CD4-positive, alpha-beta T cell (primary cell): Measurements from ENCODE around the gene PRXL2B. TPM values are rescaled to one million over a fixed set of nuclear protein-coding genes. Genes with fewer than 3 reads are reported as not detected.

ENCODE experiments used
- ATAC-seq: fragments of 200-7000 bp; cut with Tn5 transposase; one replicate; pipeline ENCODE4 v1.10.0; 2022; ENCODE audit warnings: mild to moderate bottlenecking; ENCODE audit not compliant: poor library complexity
- CTCF ChIA-PET: fragments of 350-600 bp; sonication (Branson Sonifier 250); formaldehyde crosslinking; loops from one replicate; lab custom pipeline; 2021; ENCODE audit warnings: antibody characterized with exemption, inconsistent platforms; lab: Charles Lee
- POLR2A ChIA-PET: fragments of 350-600 bp; sonication (Branson Sonifier 250); formaldehyde crosslinking; loops from one replicate; lab custom pipeline; 2021; ENCODE audit warnings: antibody characterized with exemption, inconsistent platforms; lab: Charles Lee
- DNase-seq, 14 experiments: peaks; one replicate each; pipeline ENCODE4 v3.0.0-alpha.2; 2013 to 2020; ENCODE audit warnings: mixed read lengths in 2 of 14
- H3K27ac ChIP-seq, 2 donors: one replicate each; pipeline versions ENCODE4 v1.5.1 to v1.7.0; 2013; ENCODE audit warnings: low read length in 2 of 2, low read depth in 1 of 2, mild to moderate bottlenecking in 1 of 2
- H3K27me3 ChIP-seq, 2 experiments: 1 replicate in 1 of 2; 2 replicates in 1 of 2; pipeline versions ENCODE4 v1.6.1 to v1.7.0; 2013; ENCODE audit warnings: low read length in 2 of 2, control low read depth in 1 of 2, mild to moderate bottlenecking in 1 of 2, moderate library complexity in 1 of 2; ENCODE audit not compliant: insufficient read depth in 2 of 2, control insufficient read depth in 1 of 2
- H3K36me3 ChIP-seq: one replicate; pipeline ENCODE4 v1.6.1; 2013; ENCODE audit warnings: low read length, control low read depth; ENCODE audit not compliant: insufficient read depth
- H3K4me1 ChIP-seq: one replicate; pipeline ENCODE4 v1.6.1; 2013; ENCODE audit warnings: low read length, control low read depth; ENCODE audit not compliant: insufficient read depth
- H3K4me3 ChIP-seq: one replicate; pipeline ENCODE4 v1.5.1; 2013; ENCODE audit warnings: mild to moderate bottlenecking, low read length, moderate library complexity
- H3K9me3 ChIP-seq, 2 experiments: 1 replicate in 1 of 2; 2 replicates in 1 of 2; pipeline versions ENCODE4 v1.6.1 to v1.7.0; 2013; ENCODE audit warnings: low read length in 2 of 2, mild to moderate bottlenecking in 2 of 2, control low read depth in 1 of 2, moderate library complexity in 1 of 2; ENCODE audit not compliant: control insufficient read depth in 1 of 2, insufficient read depth in 1 of 2
- H3K27ac Mint-ChIP-seq: one replicate; pipeline ENCODE4 v1.8.0; 2020; ENCODE audit warnings: mixed read lengths
- H3K27me3 Mint-ChIP-seq: one replicate; pipeline ENCODE4 v1.8.0; 2021; ENCODE audit warnings: mixed read lengths
- H3K36me3 Mint-ChIP-seq: one replicate; pipeline ENCODE4 v1.8.0; 2021; ENCODE audit warnings: low read depth, mixed read lengths
- H3K4me1 Mint-ChIP-seq: one replicate; pipeline ENCODE4 v1.8.0; 2021; ENCODE audit warnings: low read depth, mixed read lengths
- H3K4me3 Mint-ChIP-seq: one replicate; pipeline ENCODE4 v1.8.0; 2020; ENCODE audit warnings: mild to moderate bottlenecking, mixed read lengths
- H3K9me3 Mint-ChIP-seq: one replicate; pipeline ENCODE4 v1.8.0; 2020; ENCODE audit warnings: mixed read lengths
- intact Hi-C, 2 experiments: fragments of 100-400 bp; cut with DNase I in 1 of 2; cut with micrococcal nuclease in 1 of 2; formaldehyde crosslinking; loops; one replicate each; pipeline versions ENCODE4 v1.15.1 to v1.9.0; 2023 to 2025; cut with DNase I, micrococcal nuclease
- total RNA-seq, 174 experiments: library from RNA in 2 of 174; stranded (reverse) in 2 of 174; gene quantifications; one replicate each; pipeline ENCODE4 v1.2.3 and lab custom pipeline; 2021 to 2026
- TF ChIP-seq, protein P1 (sequence below): fragments of 200-600 bp; IDR thresholded peaks from one replicate; pipeline ENCODE4 v1.8.0; 2022; ENCODE audit warnings: antibody characterized with exemption, mild to moderate bottlenecking

Gene PRXL2B
- total RNA-seq, 2 experiments from 2014 or later = 11.0 to 12.8 TPM

DNA sequence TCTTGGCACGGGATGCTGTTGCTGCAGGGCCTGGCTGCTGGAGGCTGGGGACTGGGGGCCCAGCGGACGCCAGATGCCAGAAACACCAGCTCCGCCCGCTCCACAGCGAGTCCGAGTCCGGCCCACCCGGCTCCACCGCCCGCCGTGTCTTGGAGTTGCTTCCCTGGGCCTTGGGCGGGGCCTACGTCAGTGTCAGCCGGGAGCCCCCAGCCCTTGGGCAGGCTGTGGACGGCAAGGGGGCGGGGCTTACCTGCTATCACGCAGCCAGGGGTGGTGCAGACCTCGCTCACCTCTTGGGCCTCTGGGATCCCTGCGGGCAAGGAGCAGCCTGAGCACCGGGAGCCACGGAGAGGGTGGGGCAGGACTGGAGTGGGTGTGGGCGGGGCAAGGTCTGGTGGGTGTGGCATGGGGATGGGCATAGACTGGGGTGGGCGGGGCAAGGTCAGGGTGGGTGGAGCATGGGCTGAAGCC is 24.5 kb downstream of the PRXL2B start:
- Mint-ChIP-seq H3K9me3 (peaks cover 13% of the 10 kb centered on the region), H3K27me3 (peaks cover 3% of the 10 kb centered on the region), H3K27ac (no peak overlapping the region), H3K36me3 (no peaks in the 10 kb centered on the region), H3K4me3 (no peak overlapping the region), H3K4me1 (no peaks in the 10 kb centered on the region)
- peaks cover 3% of the 10 kb centered on the region for H3K4me1 ChIP-seq
- TF ChIP-seq, protein P1, sequence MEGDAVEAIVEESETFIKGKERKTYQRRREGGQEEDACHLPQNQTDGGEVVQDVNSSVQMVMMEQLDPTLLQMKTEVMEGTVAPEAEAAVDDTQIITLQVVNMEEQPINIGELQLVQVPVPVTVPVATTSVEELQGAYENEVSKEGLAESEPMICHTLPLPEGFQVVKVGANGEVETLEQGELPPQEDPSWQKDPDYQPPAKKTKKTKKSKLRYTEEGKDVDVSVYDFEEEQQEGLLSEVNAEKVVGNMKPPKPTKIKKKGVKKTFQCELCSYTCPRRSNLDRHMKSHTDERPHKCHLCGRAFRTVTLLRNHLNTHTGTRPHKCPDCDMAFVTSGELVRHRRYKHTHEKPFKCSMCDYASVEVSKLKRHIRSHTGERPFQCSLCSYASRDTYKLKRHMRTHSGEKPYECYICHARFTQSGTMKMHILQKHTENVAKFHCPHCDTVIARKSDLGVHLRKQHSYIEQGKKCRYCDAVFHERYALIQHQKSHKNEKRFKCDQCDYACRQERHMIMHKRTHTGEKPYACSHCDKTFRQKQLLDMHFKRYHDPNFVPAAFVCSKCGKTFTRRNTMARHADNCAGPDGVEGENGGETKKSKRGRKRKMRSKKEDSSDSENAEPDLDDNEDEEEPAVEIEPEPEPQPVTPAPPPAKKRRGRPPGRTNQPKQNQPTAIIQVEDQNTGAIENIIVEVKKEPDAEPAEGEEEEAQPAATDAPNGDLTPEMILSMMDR = no peak
- ChIA-PET POLR2A (no interaction called here), CTCF (no interaction called here)
- no peak overlapping the region for H3K27ac ChIP-seq
- no peak overlapping the region for H3K4me3 ChIP-seq
- ATAC-seq (no peak), DNase-seq (peak in 4 of 14 experiments; percentile 17 to 48 (median 32))
- H3K9me3 ChIP-seq = peaks cover 18 to 28% of the 10 kb centered on the region in 2 experiments
- H3K36me3 ChIP-seq = no peaks in the 10 kb centered on the region
- H3K27me3 ChIP-seq = no peaks in the 10 kb centered on the region
- intact Hi-C loops = no loop called here

DNA sequence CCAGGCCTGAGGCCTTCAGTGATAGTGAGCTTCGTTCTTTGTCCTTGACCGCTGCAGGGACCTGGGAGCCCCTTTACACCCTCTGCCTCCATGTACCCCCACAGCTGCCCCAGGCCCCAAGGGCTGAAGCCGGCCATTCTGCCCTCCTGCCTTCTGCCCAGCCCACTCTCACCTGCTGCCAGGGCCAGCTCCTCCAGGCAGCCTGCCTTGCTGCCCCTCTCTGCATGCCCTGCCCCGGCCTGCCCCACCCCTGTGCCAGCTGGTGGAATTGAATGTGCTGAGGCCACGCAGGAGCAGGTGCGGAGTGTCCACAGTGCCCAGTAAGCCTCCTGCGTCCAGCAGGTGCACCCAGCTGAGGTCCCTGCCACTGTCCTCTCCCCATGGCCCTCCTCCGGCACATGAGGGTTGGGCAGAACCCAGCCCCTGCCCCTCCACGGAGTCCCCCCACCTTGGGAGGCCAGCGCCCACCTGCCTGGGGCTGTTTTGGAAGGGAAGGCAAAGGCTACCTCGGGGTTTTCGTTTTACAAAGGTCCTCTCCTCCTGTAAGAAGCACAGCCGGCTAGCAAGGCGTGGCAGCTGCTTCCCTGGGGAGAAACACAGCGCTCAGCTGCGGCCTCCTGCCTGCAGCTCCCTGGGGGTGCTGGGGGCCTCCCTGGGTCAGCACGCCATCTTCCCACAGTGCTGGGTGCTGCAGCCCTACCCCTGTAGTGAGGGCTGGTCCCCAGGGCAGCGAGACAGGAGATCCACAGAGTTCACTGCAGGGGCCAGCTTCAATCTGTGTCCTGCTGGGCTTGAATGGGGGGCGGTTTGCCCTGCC is 25.3 kb downstream of the PRXL2B start:
- H3K9me3 ChIP-seq = peaks cover 18 to 30% of the 10 kb centered on the region in 2 experiments
- Mint-ChIP-seq H3K27ac (no peak overlapping the region), H3K27me3 (peaks cover 3% of the 10 kb centered on the region), H3K36me3 (peaks cover 4% of the 10 kb centered on the region), H3K4me3 (no peak overlapping the region), H3K4me1 (no peaks in the 10 kb centered on the region), H3K9me3 (peaks cover 17% of the 10 kb centered on the region)
- ATAC-seq (no peak), DNase-seq (peak in 1 of 14 experiments; percentile 31)
- intact Hi-C loops = no loop called here
- H3K27me3 ChIP-seq = no peaks in the 10 kb centered on the region
- H3K4me3 ChIP-seq = no peak overlapping the region
- H3K4me1 ChIP-seq = peaks cover 3% of the 10 kb centered on the region
- ChIA-PET POLR2A (no interaction called here), CTCF (no interaction called here)
- no peaks in the 10 kb centered on the region for H3K36me3 ChIP-seq
- TF ChIP-seq, protein P1 = no peak
- no peak overlapping the region for H3K27ac ChIP-seq

DNA sequence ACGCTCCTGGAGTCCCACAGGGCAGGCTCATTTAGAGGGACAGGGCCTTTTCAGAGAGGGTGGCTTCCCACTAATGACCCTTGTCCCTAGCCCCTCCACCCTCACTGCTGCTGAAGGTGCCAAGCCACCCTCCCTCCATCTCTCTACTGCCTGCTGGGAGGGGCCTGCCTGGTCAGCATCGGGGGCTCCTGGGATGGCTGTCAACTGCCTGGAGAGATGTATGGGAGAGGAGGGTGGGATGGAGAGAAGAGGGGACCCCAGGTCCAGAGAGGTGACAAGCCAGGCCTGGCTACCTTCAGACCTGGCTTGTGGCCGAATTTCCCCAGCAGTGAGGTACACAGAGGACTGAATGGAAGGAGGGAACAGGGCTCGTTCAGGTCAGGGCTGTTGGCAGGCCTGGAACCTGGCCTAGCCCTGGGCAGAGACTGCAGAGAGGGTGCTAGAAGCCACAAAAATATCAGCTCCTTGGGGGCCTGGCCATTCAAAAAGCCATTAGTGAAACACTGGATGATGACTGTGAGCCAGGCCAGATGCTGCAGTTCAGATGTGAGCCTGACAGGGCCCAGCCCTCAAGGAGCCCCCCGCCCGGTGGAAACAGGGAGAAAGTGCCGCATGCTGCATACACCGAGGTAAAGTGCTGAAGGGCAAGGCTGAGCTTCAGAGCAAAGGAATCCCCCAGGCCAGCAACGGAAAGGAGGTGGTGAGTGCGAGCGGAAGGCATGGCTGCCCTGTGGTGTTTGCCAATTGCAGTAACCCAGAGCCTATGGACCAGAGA is 26.2 kb downstream of the PRXL2B start:
- H3K36me3 Mint-ChIP-seq = peaks cover 4% of the 10 kb centered on the region
- peaks cover 20% of the 10 kb centered on the region for H3K9me3 Mint-ChIP-seq
- no peak overlapping the region for H3K27ac Mint-ChIP-seq
- Histone ChIP-seq H3K4me1 (peaks cover 3% of the 10 kb centered on the region), H3K27me3 (no peaks in the 10 kb centered on the region), H3K36me3 (no peaks in the 10 kb centered on the region), H3K9me3 (peaks cover 18 to 30% of the 10 kb centered on the region in 2 experiments), H3K4me3 (no peak overlapping the region), H3K27ac (no peak overlapping the region)
- DNase-seq (peak in 1 of 14 experiments; percentile 14), ATAC-seq (no peak)
- intact Hi-C loops = no loop called here
- H3K4me1 Mint-ChIP-seq = no peaks in the 10 kb centered on the region
- CTCF ChIA-PET = no interaction called here
- TF ChIP-seq, protein P1 = no peak
- POLR2A ChIA-PET = no interaction called here
- H3K27me3 Mint-ChIP-seq = peaks cover 3% of the 10 kb centered on the region
- no peak overlapping the region for H3K4me3 Mint-ChIP-seq
